Measurements from ENCODE around the gene TMEM132C. TPM values are rescaled to one million over a fixed set of nuclear protein-coding genes. Genes with fewer than 3 reads are reported as not detected.

TMEM132C gene
- total RNA-seq, 1 experiment from 2014 or later: not detected

DNA sequence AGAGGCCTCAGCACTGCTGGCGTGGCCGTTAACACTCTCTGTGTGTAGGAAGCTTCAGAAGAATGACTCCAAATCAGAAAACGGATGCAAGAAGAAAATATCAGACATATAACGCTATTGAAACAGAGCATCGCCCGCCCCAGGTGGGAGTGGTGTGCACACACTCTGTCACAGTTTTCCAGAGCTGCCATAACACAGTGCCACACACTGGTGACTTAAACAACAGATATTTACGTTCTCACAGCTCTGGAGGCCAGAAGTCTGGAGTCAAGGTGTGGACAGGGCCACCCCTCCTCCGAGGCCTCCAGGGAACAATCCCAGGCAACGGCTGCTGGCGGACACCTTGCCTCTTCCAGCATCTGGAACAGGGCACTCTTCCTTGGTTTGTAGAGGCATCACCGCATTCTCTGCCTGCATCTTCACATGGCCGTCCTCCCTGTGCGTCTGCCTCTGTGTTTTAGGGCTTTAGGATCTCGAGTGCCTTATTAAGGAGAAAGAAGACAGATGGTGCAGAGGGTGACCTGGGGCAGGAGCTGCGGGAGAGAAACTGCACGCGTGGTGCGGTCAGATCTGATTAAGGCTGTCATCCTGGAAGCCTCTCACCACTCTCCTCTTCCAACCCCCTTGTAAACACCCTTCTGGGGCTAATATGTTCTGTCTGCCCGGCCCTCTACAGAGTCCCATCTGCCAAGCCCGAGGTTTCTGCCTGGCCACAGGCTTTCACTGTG is 415.7 kb downstream of the TMEM132C start:
- intact Hi-C loops (cut with micrococcal nuclease; ENCODE audit: unreplicated experiment): no loop called here
- H3K27me3 Mint-ChIP-seq (ENCODE audit: unreplicated experiment): no peaks in the 10 kb centered on the region
- no peaks in the 10 kb centered on the region for H3K36me3 Mint-ChIP-seq (ENCODE audit: insufficient read depth, unreplicated experiment)
- H3K27ac Mint-ChIP-seq (ENCODE audit: unreplicated experiment): no peak overlapping the region
- TF ChIP-seq, protein P1, sequence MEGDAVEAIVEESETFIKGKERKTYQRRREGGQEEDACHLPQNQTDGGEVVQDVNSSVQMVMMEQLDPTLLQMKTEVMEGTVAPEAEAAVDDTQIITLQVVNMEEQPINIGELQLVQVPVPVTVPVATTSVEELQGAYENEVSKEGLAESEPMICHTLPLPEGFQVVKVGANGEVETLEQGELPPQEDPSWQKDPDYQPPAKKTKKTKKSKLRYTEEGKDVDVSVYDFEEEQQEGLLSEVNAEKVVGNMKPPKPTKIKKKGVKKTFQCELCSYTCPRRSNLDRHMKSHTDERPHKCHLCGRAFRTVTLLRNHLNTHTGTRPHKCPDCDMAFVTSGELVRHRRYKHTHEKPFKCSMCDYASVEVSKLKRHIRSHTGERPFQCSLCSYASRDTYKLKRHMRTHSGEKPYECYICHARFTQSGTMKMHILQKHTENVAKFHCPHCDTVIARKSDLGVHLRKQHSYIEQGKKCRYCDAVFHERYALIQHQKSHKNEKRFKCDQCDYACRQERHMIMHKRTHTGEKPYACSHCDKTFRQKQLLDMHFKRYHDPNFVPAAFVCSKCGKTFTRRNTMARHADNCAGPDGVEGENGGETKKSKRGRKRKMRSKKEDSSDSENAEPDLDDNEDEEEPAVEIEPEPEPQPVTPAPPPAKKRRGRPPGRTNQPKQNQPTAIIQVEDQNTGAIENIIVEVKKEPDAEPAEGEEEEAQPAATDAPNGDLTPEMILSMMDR (IDR thresholded peaks at IDR 0.05; ENCODE audit: unreplicated experiment): no peak
- H3K4me3 Mint-ChIP-seq (ENCODE audit: low read depth, unreplicated experiment): no peak overlapping the region
- CTCF ChIA-PET: no interaction called here
- peaks cover 13% of the 10 kb centered on the region for H3K9me3 Mint-ChIP-seq (ENCODE audit: low read depth, unreplicated experiment)
- BruUV-seq (replicated peaks): no TSS peak
- no peak for DNase-seq
- H3K4me1 Mint-ChIP-seq (ENCODE audit: low read depth, unreplicated experiment): no peaks in the 10 kb centered on the region

DNA sequence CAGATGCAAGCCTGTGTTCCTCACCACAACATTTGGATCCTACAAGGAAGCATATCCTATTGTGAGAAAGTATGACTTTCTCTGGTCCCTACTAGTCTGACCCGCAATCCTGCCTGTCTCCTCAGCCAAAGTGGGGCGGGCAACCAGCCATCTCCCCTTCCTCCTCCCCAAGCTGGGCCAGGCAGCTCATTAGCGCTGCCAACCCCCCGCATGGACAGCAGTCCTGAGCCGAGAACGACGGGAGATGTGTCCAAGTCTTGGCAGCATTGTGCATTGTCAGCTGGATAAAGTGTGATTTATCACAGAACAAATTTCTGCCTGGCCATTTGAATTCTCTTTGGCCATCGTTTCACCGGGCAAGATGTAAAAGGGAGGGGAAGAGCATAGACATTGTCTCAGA is 417.4 kb downstream of the TMEM132C start:
- H3K27ac Mint-ChIP-seq (ENCODE audit: unreplicated experiment): no peak overlapping the region
- H3K4me1 Mint-ChIP-seq (ENCODE audit: low read depth, unreplicated experiment): no peaks in the 10 kb centered on the region
- intact Hi-C loops (cut with micrococcal nuclease; ENCODE audit: unreplicated experiment): no loop called here
- no peaks in the 10 kb centered on the region for H3K36me3 Mint-ChIP-seq (ENCODE audit: insufficient read depth, unreplicated experiment)
- BruUV-seq (replicated peaks): no TSS peak
- peaks cover 15% of the 10 kb centered on the region for H3K9me3 Mint-ChIP-seq (ENCODE audit: low read depth, unreplicated experiment)
- no peak for DNase-seq
- no peaks in the 10 kb centered on the region for H3K27me3 Mint-ChIP-seq (ENCODE audit: unreplicated experiment)
- no peak overlapping the region for H3K4me3 Mint-ChIP-seq (ENCODE audit: low read depth, unreplicated experiment)
- CTCF ChIA-PET: no interaction called here
- TF ChIP-seq, protein P1 (IDR thresholded peaks at IDR 0.05; ENCODE audit: unreplicated experiment): no peak

DNA sequence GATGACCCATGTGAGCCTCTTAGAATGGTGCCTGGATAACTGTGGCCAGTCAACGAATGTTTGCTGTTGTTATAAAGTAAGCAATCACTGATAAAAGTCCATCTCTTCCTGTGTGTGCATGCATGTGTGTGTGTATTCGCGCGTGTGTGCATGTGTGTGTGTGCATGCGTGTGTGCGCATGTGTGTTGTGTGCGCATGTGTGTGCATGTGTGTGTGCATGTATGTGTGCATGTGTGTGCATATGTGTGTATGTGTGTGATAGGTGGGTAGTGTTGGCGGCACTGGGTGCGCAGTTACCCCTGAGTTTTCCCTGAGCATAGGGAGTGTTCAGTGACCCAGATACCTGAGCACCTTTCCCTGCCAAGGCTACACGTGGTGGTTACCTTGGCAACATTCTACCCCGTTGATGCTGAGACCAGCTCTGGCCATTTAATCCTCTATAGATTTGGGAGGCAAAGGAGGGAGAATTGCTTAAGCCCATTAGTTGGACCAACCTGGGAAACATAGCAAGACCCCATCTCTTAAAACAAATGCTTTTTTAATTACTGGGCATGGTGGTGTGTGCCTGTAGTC is 419.0 kb downstream of the TMEM132C start:
- CTCF ChIA-PET: no interaction called here
- peaks cover 11% of the 10 kb centered on the region for H3K9me3 Mint-ChIP-seq (ENCODE audit: low read depth, unreplicated experiment)
- intact Hi-C loops (cut with micrococcal nuclease; ENCODE audit: unreplicated experiment): no loop called here
- H3K4me3 Mint-ChIP-seq (ENCODE audit: low read depth, unreplicated experiment): no peak overlapping the region
- no peaks in the 10 kb centered on the region for H3K36me3 Mint-ChIP-seq (ENCODE audit: insufficient read depth, unreplicated experiment)
- BruUV-seq (replicated peaks): no TSS peak
- no peak for DNase-seq
- H3K27ac Mint-ChIP-seq (ENCODE audit: unreplicated experiment): no peak overlapping the region
- H3K27me3 Mint-ChIP-seq (ENCODE audit: unreplicated experiment): no peaks in the 10 kb centered on the region
- TF ChIP-seq, protein P1 (IDR thresholded peaks at IDR 0.05; ENCODE audit: unreplicated experiment): no peak
- H3K4me1 Mint-ChIP-seq (ENCODE audit: low read depth, unreplicated experiment): no peaks in the 10 kb centered on the region

DNA sequence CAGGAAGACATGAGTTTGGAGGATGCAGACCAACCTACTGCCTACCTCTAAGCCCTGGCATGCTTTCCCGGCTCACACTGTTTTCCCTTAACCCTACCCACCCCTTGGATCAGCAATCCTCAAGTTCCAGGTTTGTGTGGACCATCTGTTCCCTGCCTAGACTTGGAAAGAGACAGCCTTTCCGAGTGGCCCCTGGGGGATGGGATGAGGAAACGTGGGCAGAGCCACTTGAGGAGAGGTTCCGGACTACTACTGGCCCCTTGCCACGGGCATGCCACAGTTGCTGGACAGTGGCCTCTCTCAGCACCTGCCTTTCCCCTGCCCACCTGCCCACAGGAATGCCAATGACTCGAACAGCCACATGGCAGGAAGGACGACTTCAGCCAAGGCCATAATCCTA is 420.9 kb downstream of the TMEM132C start:
- intact Hi-C loops (cut with micrococcal nuclease; ENCODE audit: unreplicated experiment): no loop called here
- no peak for DNase-seq
- Mint-ChIP-seq H3K36me3 (ENCODE audit: insufficient read depth, unreplicated experiment) (no peaks in the 10 kb centered on the region), H3K27me3 (ENCODE audit: unreplicated experiment) (no peaks in the 10 kb centered on the region), H3K27ac (ENCODE audit: unreplicated experiment) (no peak overlapping the region), H3K4me3 (ENCODE audit: low read depth, unreplicated experiment) (no peak overlapping the region), H3K9me3 (ENCODE audit: low read depth, unreplicated experiment) (peaks cover 9% of the 10 kb centered on the region), H3K4me1 (ENCODE audit: low read depth, unreplicated experiment) (no peaks in the 10 kb centered on the region)
- TF ChIP-seq, protein P1 (IDR thresholded peaks at IDR 0.05; ENCODE audit: unreplicated experiment): no peak
- BruUV-seq (replicated peaks): no TSS peak
- CTCF ChIA-PET: no interaction called here
